ENCODE results near the gene CEP350.
"Not testable (repeated sequence)": the region's sequence is repeated elsewhere in the genome, so short reads cannot be mapped to it uniquely, and the experiment has no call there.

CEP350 gene

GRCh38 chr1:179996099-179996498 lies 41.5 kb downstream of the CEP350 start:
- DNase-seq: no peak

GRCh38 chr1:180000575-180000974 lies 46.0 kb downstream of the CEP350 start:
- no peak for DNase-seq

GRCh38 chr1:180002437-180002836 lies 47.8 kb downstream of the CEP350 start:
- DNase-seq: no peak

- no peak for DNase-seq
Measured at GRCh38 chr1:180003026-180003695, 48.6 kb downstream of the CEP350 start.

GRCh38 chr1:180006762-180007161 lies 52.2 kb downstream of the CEP350 start:
- not testable (repeated sequence) for DNase-seq

- no peak for DNase-seq
Measured at GRCh38 chr1:180020017-180020416, 65.4 kb downstream of the CEP350 start.

GRCh38 chr1:180026556-180026955 lies 71.9 kb downstream of the CEP350 start:
- DNase-seq: no peak

GRCh38 chr1:180027949-180028445 lies 73.4 kb downstream of the CEP350 start:
- no peak for DNase-seq

GRCh38 chr1:180028864-180029263 lies 74.3 kb downstream of the CEP350 start:
- no peak for DNase-seq

- DNase-seq: no peak
Measured at GRCh38 chr1:180029524-180030135, 75.0 kb downstream of the CEP350 start.

- no peak for DNase-seq
Measured at GRCh38 chr1:180031664-180032063, 77.1 kb downstream of the CEP350 start.

- DNase-seq: no peak
Measured at GRCh38 chr1:180033390-180033789, 78.8 kb downstream of the CEP350 start.

GRCh38 chr1:180040034-180040433 lies 85.4 kb downstream of the CEP350 start:
- DNase-seq: no peak

- DNase-seq: no peak
Measured at GRCh38 chr1:180041582-180041981, 87.0 kb downstream of the CEP350 start.

- DNase-seq: no peak
Measured at GRCh38 chr1:180042988-180043622, 88.5 kb downstream of the CEP350 start.

- no peak for DNase-seq
Measured at GRCh38 chr1:180043785-180044184, 89.2 kb downstream of the CEP350 start.

- DNase-seq: no peak
Measured at GRCh38 chr1:180046674-180047073, 92.1 kb downstream of the CEP350 start.

GRCh38 chr1:180053594-180054567 lies 99.3 kb downstream of the CEP350 start:
- DNase-seq: no peak

GRCh38 chr1:180057883-180058396 lies 103.3 kb downstream of the CEP350 start:
- DNase-seq: no peak

GRCh38 chr1:180061019-180061418 lies 106.4 kb downstream of the CEP350 start:
- DNase-seq: no peak

GRCh38 chr1:180062452-180062971 lies 107.9 kb downstream of the CEP350 start:
- no peak for DNase-seq

GRCh38 chr1:180065408-180065807 lies 110.8 kb downstream of the CEP350 start:
- no peak for DNase-seq
